A673 (cell line): ENCODE data around the gene ST3GAL4. TPM values are rescaled to one million over a fixed set of nuclear protein-coding genes. Genes with fewer than 3 reads are reported as not detected.

Source experiments
- BruUV-seq: library from RNA; stranded (reverse); fragments of 400-500 nt; replicated peaks from 2 replicates; lab custom pipeline; 2021; lab: Mats Ljungman, UMichigan
- CTCF ChIA-PET: fragments of 300-600 bp; sonication (Branson Sonifier 250); formaldehyde crosslinking; loops from one replicate; lab custom pipeline; 2022; ENCODE audit warnings: antibody characterized with exemption; lab: Charles Lee
- POLR2A ChIA-PET: fragments of 300-600 bp; sonication (Branson Sonifier 250); formaldehyde crosslinking; loops from one replicate; lab custom pipeline; 2022; ENCODE audit warnings: antibody characterized with exemption; ENCODE audit not compliant: low non-redundant PET; lab: Charles Lee
- DNase-seq: peaks from one replicate; pipeline ENCODE4 v3.0.0-alpha.2; 2015; ENCODE audit warnings: low spot score
- H3K27ac ChIP-seq: fragments of 200-600 bp; sonication (generic); 2 replicates; pipeline ENCODE4 v1.5.1; 2016; ENCODE audit warnings: mixed run types, low read depth, mild to moderate bottlenecking, mixed read lengths, antibody characterized with exemption, low read length; ENCODE audit not compliant: poor library complexity, severe bottlenecking
- H3K27me3 ChIP-seq: fragments of 200-600 bp; sonication (generic); replicated peaks from 2 replicates; pipeline ENCODE4 v1.6.1; 2017; ENCODE audit warnings: mixed run types, low read depth, mild to moderate bottlenecking, mixed read lengths, antibody characterized with exemption, low read length; ENCODE audit not compliant: insufficient read depth, poor library complexity
- H3K36me3 ChIP-seq: fragments of 200-600 bp; sonication (generic); 2 replicates; pipeline ENCODE4 v1.6.1; 2016; ENCODE audit warnings: mixed run types, mild to moderate bottlenecking, mixed read lengths, antibody characterized with exemption, low read length; ENCODE audit not compliant: insufficient read depth, poor library complexity, severe bottlenecking
- H3K4me1 ChIP-seq: fragments of 200-600 bp; sonication (generic); 2 replicates; pipeline ENCODE4 v1.6.1; 2017; ENCODE audit warnings: mixed run types, mild to moderate bottlenecking, mixed read lengths, antibody characterized with exemption, low read length; ENCODE audit not compliant: insufficient read depth, poor library complexity, severe bottlenecking
- H3K4me3 ChIP-seq: fragments of 200-600 bp; sonication (generic); 2 replicates; pipeline ENCODE4 v1.5.1; 2016; ENCODE audit warnings: low read depth, mixed run types, mild to moderate bottlenecking, mixed read lengths, low read length; ENCODE audit not compliant: poor library complexity, severe bottlenecking
- H3K9me3 ChIP-seq: fragments of 200-600 bp; sonication (generic); 2 replicates; pipeline ENCODE4 v1.6.1; 2016; ENCODE audit warnings: mixed run types, low read depth, mild to moderate bottlenecking, mixed read lengths, antibody characterized with exemption, low read length; ENCODE audit not compliant: poor library complexity, severe bottlenecking
- CTCF ChIP-seq: fragments of 300-800, 200-600 bp; sonication (generic); conservative IDR thresholded peaks from 2 replicates; pipeline ENCODE4 v1.5.1; 2017; ENCODE audit warnings: low read depth, mild to moderate bottlenecking, antibody characterized with exemption, low read length, moderate library complexity, mixed read lengths
- EZH2 ChIP-seq: fragments of 200-600 bp; sonication (generic); IDR thresholded peaks from 2 replicates; pipeline ENCODE4 v1.6.1; 2017; ENCODE audit warnings: borderline replicate concordance, low read depth, mild to moderate bottlenecking, mixed read lengths, antibody characterized with exemption, low read length; ENCODE audit not compliant: poor library complexity, severe bottlenecking
- intact Hi-C: fragments of 100-400 bp; cut with micrococcal nuclease; formaldehyde crosslinking; loops from one replicate; pipeline ENCODE4 v1.10.0; 2022; ENCODE audit not compliant: unreplicated experiment
- total RNA-seq: library from RNA; stranded (reverse); gene quantifications from 2 replicates; pipeline ENCODE4 v1.2.3, GENCODE V29; 2021

The ST3GAL4 gene
- total RNA-seq, 1 experiment from 2014 or later = 29.9 TPM

GRCh38 chr11:126327281-126328000, 28.0 kb upstream of the ST3GAL4 start:
- Histone ChIP-seq H3K27ac (no peak overlapping the region), H3K36me3 (no peaks in the 10 kb centered on the region), H3K9me3 (no peaks in the 10 kb centered on the region), H3K27me3 (no peaks in the 10 kb centered on the region), H3K4me1 (no peaks in the 10 kb centered on the region), H3K4me3 (no peak overlapping the region)
- TF ChIP-seq CTCF = no peak
- TF ChIP-seq EZH2 = no peak
- no TSS peak for BruUV-seq
- CTCF ChIA-PET = interaction anchor here (0.6 kb wide), 1 partner anchor 12 kb away, joined by 3 read pairs; no protein-coding TSS in a partner anchor
- intact Hi-C loops = no loop called here
- POLR2A ChIA-PET = no interaction called here
- DNase-seq = no peak

- no peaks in the 10 kb centered on the region for H3K9me3 ChIP-seq
- POLR2A ChIA-PET = no interaction called here
- no peaks in the 10 kb centered on the region for H3K27me3 ChIP-seq
- no TSS peak for BruUV-seq
- H3K4me1 ChIP-seq = no peaks in the 10 kb centered on the region
- no peak for TF ChIP-seq EZH2
- no peak overlapping the region for H3K4me3 ChIP-seq
- H3K27ac ChIP-seq = no peak overlapping the region
- CTCF ChIA-PET = interaction anchor here (0.6 kb wide), 1 partner anchor 12 kb away, joined by 3 read pairs; no protein-coding TSS in a partner anchor
- intact Hi-C loops = no loop called here
- DNase-seq = no peak
- H3K36me3 ChIP-seq = no peaks in the 10 kb centered on the region
These were observed 27.5 kb upstream of the ST3GAL4 start for GRCh38 chr11:126328001-126328390.

- Histone ChIP-seq H3K9me3 (no peaks in the 10 kb centered on the region), H3K27me3 (no peaks in the 10 kb centered on the region), H3K4me3 (no peak overlapping the region), H3K36me3 (no peaks in the 10 kb centered on the region), H3K27ac (no peak overlapping the region), H3K4me1 (no peaks in the 10 kb centered on the region)
- intact Hi-C loops = no loop called here
- no peak for TF ChIP-seq CTCF
- no peak for TF ChIP-seq EZH2
- DNase-seq = no peak
- CTCF ChIA-PET = no interaction called here
- no TSS peak for BruUV-seq
- POLR2A ChIA-PET = no interaction called here
These were observed 27.0 kb upstream of the ST3GAL4 start for GRCh38 chr11:126328444-126328843.
